ENCODE measurements around the gene HCN4.

Gene HCN4

GRCh38 chr15:73382115-73382514 is 13.4 kb upstream of the HCN4 start:
- TF ChIP-seq CTCF (IDR thresholded peaks at IDR 0.05; ENCODE audit: low read depth, low read length): no peak
- DNase-seq (ENCODE audit: low read depth in 2 of 2): no peak
- no peak overlapping the region for H3K4me3 ChIP-seq (replicated peaks in 1 of 2; ENCODE audit: low read depth in 2 of 2, low read length in 2 of 2)

GRCh38 chr15:73380661-73381060 is 11.9 kb upstream of the HCN4 start:
- H3K4me3 ChIP-seq (replicated peaks in 1 of 2; ENCODE audit: low read depth in 2 of 2, low read length in 2 of 2): no peak overlapping the region
- DNase-seq (ENCODE audit: low read depth in 2 of 2): no peak
- TF ChIP-seq CTCF (IDR thresholded peaks at IDR 0.05; ENCODE audit: low read depth, low read length): no peak

GRCh38 chr15:73378089-73378488 is 9.3 kb upstream of the HCN4 start:
- H3K4me3 ChIP-seq (replicated peaks in 1 of 2; ENCODE audit: low read depth in 2 of 2, low read length in 2 of 2): no peak overlapping the region
- DNase-seq (ENCODE audit: low read depth in 2 of 2): no peak
- TF ChIP-seq CTCF (IDR thresholded peaks at IDR 0.05; ENCODE audit: low read depth, low read length): no peak

GRCh38 chr15:73375755-73376305 is 7.1 kb upstream of the HCN4 start:
- no peak for DNase-seq (ENCODE audit: low read depth in 2 of 2)
- no peak overlapping the region for H3K4me3 ChIP-seq (replicated peaks in 1 of 2; ENCODE audit: low read depth in 2 of 2, low read length in 2 of 2)
- TF ChIP-seq CTCF (IDR thresholded peaks at IDR 0.05; ENCODE audit: low read depth, low read length): no peak

GRCh38 chr15:73375012-73375411 is 6.3 kb upstream of the HCN4 start:
- no peak for TF ChIP-seq CTCF (IDR thresholded peaks at IDR 0.05; ENCODE audit: low read depth, low read length)
- no peak for DNase-seq (ENCODE audit: low read depth in 2 of 2)
- no peak overlapping the region for H3K4me3 ChIP-seq (replicated peaks in 1 of 2; ENCODE audit: low read depth in 2 of 2, low read length in 2 of 2)

GRCh38 chr15:73374604-73375003 is 5.8 kb upstream of the HCN4 start:
- no peak for DNase-seq (ENCODE audit: low read depth in 2 of 2)
- H3K4me3 ChIP-seq (replicated peaks in 1 of 2; ENCODE audit: low read depth in 2 of 2, low read length in 2 of 2): no peak overlapping the region
- no peak for TF ChIP-seq CTCF (IDR thresholded peaks at IDR 0.05; ENCODE audit: low read depth, low read length)

- DNase-seq (ENCODE audit: low read depth in 2 of 2): no peak
- no peak for TF ChIP-seq CTCF (IDR thresholded peaks at IDR 0.05; ENCODE audit: low read depth, low read length)
- H3K4me3 ChIP-seq (replicated peaks in 1 of 2; ENCODE audit: low read depth in 2 of 2, low read length in 2 of 2): no peak overlapping the region
Observed at GRCh38 chr15:73373221-73373620, 4.5 kb upstream of the HCN4 start.

Data from cardiac fibroblast (primary cell).